GM21367 (cell line): ENCODE measurements around the gene LILRA1.
A peak's percentile ranks its signal among the peaks of the same experiment; 100 is the strongest.
"Not testable (repeated sequence)": the region's sequence is repeated elsewhere in the genome, so short reads cannot be mapped to it uniquely, and the experiment has no call there.

Experiments used
- ATAC-seq: cut with Tn5 transposase; IDR thresholded peaks from one replicate; pipeline ENCODE4 v1.9.1; 2021; ENCODE audit not compliant: unreplicated experiment

Gene LILRA1

GRCh38 chr19:54576411-54576976, 16.9 kb upstream of the LILRA1 start:
- ATAC-seq = no peak

DNA sequence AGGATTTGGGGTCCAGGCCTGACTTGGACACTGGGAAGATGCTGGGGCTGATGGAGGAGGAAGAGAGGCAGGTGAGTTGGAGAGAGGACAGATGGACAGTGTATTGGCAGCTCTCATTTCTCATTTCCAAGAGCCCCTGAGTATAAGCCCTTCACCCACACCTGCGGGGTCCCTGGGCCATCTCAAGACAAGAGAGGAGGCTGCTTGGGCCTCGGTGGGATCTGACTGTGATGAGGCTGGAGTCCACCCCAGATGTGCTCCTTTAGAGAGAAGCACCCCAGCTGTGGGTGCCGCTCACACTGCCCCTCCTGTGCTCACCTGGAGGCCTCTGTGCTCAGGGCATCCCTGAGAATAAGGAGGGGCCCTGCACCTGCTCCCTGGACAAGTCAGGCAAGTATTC, 16.1 kb upstream of the LILRA1 start:
- ATAC-seq = no peak

DNA sequence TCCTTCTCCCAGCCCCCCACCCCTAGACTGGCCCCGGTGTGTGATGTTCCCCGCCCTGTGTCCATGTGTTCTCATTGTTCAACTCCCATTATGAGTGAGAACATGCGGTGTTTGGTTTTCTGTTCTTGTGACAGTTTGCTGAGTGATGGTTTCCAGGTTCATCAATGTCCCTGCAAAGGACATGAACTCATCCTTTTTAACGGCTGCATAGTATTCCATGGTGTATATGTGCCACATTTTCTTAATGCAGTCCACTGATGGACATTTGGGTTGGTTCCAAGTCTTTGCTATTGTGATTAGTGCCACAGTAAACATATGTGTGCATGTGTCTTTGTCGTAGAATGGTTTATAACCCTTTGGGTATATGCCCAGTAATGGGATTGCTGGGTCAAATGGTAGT, 15.2 kb upstream of the LILRA1 start:
- ATAC-seq = not testable (repeated sequence)

- ATAC-seq = no peak
Observed at GRCh38 chr19:54586397-54586796, 7.0 kb upstream of the LILRA1 start.

DNA sequence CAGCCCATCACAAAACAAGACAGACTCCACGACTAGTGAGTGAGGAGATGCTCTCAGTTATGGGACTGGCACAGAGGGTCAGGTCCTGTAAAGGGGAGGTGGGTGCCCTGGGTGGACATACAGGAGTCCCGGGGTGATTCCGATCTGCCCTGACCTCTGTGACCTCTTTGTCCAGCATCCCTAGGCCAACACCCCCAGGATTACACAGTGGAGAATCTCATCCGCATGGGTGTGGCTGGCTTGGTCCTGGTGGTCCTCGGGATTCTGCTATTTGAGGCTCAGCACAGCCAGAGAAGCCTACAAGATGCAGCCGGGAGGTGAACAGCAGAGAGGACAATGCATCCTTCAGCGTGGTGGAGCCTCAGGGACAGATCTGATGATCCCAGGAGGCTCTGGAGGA, 6.4 kb upstream of the LILRA1 start:
- ATAC-seq = no peak

DNA sequence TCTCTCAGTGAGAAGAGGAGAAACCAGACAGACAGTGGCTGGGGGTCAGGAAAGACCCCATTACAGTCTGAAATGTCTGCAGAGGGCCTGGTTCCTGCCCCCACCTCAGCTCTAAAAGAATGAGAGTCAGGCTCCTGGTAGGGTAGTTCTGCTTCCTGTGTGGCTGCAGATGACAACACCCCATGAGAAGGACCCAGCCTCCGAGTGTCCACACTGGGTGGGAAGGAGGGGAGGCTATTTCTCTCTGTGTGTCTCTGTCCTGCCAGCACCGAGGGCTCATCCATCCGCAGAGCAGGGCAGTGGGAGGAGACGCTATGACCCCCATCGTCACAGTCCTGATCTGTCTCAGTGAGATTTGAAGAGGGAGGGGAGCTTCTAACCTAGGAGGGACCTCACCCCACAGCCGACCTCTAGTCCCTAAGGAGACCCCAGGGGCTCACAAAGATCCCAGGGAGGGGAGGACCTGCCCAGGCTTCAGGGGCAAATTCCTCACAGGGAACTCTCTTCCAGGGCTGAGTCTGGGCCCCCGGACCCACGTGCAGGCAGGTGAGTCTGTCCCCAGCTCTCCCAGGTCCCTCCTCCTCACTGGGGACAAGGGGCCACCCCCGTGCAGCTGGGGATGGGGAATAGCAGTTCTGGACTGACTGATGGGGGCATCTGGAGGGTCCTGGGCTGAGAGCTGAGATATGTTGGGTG, 647 bp downstream of the LILRA1 start:
- ATAC-seq = not testable (repeated sequence)

DNA sequence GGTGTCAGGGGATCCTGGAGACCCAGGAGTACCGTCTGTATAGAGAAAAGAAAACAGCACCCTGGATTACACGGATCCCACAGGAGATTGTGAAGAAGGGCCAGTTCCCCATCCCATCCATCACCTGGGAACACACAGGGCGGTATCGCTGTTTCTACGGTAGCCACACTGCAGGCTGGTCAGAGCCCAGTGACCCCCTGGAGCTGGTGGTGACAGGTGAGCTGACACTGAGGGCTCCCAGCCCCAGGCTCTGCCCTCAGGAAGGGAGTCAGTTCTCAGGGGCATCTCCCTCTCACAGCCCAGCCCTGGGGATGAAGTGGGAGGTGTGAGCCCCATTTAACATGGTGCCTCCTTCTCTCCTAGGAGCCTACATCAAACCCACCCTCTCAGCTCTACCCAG, 1.3 kb downstream of the LILRA1 start:
- no peak for ATAC-seq

DNA sequence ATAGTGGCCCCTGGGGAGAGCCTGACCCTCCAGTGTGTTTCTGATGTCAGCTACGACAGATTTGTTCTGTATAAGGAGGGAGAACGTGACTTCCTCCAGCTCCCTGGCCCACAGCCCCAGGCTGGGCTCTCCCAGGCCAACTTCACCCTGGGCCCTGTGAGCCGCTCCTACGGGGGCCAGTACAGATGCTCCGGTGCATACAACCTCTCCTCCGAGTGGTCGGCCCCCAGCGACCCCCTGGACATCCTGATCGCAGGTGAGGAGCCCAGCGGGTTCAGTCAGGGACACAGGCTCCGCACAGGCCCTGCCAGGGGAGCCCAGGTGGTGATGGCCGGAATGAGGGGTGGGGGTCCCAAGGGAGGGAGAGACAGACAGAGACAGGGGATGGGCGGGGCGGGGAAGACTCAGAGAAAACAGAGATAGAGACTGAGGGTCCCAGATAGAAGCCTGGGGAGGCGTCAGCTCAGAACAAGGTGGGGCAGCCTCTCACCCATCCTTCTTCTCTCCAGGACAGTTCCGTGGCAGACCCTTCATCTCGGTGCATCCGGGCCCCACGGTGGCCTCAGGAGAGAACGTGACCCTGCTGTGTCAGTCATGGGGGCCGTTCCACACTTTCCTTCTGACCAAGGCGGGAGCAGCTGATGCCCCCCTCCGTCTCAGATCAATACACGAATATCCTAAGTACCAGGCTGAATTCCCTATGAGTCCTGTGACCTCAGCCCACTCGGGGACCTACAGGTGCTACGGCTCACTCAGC, 2.4 kb downstream of the LILRA1 start:
- ATAC-seq = not testable (repeated sequence)

DNA sequence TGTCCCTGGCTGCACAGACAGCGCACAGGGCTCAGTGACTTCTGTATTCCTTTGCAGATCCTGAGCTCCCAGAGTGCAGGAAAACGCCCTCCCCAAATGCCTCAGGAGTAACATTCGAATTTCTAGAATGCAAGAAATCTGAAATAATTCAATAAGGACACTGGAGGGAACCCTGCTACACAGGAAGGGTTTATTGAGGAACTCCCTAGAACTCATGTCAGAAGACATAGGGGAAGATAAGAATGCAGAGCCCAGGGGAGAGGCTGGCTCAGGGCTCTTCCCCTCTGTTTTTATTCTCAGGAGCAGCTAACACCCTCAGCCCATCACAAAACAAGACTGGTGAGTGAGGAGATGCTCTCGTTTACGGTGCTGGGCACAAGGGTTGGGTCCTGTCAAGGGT, 6.8 kb downstream of the LILRA1 start:
- no peak for ATAC-seq

DNA sequence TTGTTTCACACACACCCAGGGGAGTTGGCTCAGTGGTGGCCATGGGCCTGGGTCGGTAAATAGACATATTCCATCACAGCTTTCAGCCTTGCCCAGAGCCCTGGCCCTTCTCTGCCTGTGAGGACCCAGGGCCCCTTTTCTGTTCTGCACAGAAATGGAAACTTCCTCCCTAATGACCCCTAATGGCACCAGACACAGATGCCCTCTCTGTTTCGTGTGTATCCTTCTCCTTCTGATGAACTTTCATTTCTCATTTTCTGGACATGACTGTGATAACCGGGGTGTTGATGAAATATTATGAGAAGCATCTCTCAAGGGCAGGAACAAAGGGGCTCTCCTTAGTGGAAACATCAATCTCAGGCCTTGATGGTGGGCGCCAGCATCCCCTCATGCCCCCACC, 12.8 kb downstream of the LILRA1 start:
- no peak for ATAC-seq

DNA sequence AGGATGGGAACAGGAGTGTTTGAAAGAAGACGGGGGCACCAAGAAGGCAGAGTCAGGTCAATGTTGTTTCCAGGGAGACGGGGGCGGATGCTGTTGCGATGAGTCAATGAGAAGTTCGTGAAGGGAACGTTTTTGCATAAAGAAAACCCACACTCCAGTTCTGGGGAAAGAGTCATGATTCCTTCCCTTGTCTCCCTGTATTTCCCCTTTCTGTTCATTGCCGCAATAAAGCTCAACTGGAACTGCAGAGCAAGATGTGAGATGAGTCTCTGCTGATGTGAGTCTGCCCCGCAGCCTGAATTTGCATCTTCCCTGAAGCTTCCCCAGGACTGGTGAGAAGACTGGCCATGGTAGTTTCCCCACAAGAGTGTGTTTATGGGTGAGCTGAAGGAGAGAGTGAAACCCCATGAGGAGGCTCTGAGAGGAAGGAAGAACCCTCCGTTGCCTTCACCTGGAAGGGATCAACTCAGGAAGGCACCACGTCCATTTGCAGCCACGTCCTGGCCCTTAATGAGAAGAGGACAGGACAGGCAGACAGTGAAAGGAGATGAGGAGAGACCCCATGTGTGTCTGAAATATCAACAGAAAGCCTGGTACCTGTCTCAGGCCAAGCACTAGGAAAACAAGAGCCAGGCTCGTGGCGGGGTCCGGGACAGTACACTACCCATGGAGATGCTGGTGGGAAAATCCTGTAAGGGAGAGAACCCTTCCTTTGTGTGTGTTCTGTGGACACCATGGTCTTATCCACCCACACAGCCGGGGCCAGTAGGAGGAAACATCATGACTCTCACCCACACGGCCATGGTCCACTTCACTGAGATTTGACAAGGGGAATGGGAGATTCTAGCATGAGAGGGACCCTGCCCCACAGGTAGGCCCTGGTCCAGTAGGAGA, 13.7 kb downstream of the LILRA1 start:
- no peak for ATAC-seq

- no peak for ATAC-seq
Observed at GRCh38 chr19:54607785-54608150, 14.3 kb downstream of the LILRA1 start.

DNA sequence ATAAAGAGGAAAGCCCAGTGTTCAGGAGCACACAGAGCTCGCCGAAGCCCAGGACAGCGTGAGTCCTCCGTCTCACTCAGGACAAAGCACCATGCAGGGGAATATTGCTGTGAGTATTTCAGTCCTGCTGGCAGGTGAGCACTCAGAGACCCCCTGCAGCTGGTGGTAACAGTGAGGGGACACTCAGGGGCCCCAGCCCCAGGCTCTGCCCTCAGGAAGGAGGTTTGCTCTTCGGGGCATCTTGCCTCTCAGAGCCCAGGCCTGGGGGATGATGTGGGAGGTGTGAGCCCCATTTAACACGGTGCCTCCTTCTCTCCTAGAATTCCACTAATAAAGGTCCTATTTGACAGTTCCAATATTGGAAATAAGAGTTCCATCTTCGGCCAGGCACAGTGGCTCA, 14.8 kb downstream of the LILRA1 start:
- ATAC-seq = no peak

DNA sequence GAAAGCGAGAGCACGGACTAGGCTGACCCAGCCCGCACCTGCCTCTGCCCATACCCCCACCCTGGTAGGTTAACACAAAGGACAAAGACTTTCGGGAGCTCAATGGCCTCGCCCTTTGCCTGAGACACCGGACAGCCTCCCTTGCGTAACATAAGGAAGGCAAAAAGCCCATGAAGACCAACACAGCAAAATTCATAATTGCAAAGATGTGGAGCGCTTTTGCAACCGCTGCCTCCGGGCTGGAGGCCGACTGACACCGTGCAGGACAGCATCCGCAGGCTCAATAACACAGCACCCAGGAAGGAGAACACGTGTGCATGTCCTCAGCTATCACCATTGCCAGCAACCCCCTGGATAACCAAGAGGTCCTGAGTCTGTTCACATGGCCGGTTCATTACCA, 15.4 kb downstream of the LILRA1 start:
- no peak for ATAC-seq

- ATAC-seq = no peak
Observed at GRCh38 chr19:54609356-54609791, 15.9 kb downstream of the LILRA1 start.

DNA sequence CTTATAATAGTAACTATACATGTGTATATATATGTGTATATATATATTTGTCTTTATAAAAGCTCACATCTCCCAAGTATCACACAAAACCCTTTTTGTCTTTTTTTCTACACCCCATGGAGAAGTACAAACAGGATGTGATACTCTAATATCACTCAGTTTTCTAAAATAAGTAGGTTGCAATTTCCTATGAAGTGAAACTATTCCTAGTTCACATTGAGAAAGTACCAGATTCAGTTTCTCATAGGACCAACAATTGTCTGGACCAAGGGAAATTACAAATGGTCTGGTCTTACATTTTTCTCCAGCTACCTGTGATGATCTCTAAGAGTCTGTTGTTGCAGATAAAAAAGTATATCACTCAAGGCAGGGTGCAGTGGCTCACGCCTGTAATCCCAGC, 19.0 kb downstream of the LILRA1 start:
- no peak for ATAC-seq

DNA sequence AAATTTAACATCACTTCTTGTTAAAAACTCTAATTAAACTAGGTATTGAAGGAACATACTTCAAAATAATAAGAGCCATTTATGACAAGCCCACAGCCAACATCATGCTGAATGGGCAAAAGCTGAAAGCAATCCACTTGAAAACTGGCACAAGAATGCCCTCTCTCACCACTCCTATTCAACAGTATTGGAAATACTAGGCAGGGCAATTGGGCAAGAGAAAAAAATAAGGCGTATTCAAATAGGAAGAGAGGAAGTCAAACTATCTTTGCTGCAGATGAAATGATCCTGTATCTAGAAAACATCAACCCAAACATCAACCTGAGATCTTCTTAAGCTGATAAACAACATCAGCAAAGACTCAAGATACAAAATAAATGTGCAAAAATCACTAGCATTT, 21.3 kb downstream of the LILRA1 start:
- no peak for ATAC-seq

- no peak for ATAC-seq
Observed at GRCh38 chr19:54616057-54616456, 22.6 kb downstream of the LILRA1 start.

DNA sequence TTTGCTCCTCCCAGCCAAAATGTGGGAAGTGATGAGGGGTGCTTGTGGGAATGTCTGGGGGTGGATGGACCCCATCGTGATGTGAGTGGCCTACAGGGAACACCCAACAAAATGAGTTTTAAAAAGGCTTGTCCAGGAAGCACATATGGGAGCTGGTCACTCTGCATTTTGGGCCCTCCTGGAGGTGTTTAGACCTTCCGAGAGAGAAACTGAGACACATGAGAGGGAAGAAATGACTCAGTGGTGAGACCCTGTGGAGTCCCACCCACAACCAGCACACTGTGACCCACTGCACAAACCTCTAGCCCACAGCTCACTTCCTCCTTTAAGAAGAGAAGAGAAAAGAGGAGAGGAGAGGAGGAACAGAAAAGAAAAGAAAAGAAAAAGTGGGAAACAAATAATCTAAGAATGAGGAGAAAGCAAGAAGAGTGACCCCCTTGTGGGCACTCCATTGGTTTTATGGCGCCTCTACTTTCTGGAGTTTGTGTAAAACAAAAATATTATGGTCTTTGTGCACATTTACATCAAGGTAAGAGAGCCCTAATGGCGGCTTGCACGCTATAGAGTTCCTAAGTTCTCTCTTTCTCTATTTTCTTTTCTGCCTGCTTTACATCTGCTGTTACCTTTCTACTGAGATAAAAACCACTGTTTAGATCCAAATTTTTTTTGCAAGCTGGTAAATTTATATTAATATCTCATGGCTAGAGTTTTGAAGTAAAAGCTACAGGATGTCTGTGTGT, 23.6 kb downstream of the LILRA1 start:
- peak; percentile 65 for ATAC-seq

GRCh38 chr19:54620464-54620863, 27.0 kb downstream of the LILRA1 start:
- no peak for ATAC-seq

DNA sequence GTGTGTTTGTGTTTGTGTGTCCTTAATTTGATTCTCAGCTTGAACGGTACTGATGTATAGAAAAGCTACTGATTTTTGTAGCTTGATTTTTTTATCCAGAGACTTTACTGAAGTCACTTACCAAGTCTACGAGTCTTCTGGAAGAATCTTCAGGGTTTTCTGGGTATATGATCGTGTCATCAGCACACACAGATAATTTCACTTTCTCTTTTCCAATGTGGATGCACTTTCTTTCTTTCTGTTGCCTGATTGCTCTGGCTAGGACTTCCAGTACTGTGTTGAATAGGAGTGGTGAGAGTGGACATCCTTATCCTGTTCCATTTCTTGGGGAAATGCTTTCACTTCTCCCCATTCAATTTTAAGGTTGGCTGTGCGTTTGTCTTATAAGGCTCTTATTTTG, 29.0 kb downstream of the LILRA1 start:
- no peak for ATAC-seq
